D721Med (cell line): ENCODE measurements around the gene CASP6.
"Not testable (repeated sequence)": the region's sequence is repeated elsewhere in the genome, so short reads cannot be mapped to it uniquely, and the experiment has no call there.

Experiments used
- DNase-seq: peaks from one replicate; pipeline ENCODE4 v3.0.0; 2011; ENCODE audit warnings: low spot score; ENCODE audit not compliant: insufficient read length
- FAIRE-seq: peaks from 2 replicates; lab custom pipeline; 2011; peaks lifted over from hg19 to GRCh38; lab: Jason Lieb, UNC
- TF ChIP-seq, protein P1 (sequence below): IDR thresholded peaks from 2 replicates; pipeline ENCODE4 v1.5.1; 2012; ENCODE audit warnings: mild to moderate bottlenecking, control low read depth; ENCODE audit not compliant: insufficient read depth; ENCODE audit errors: missing control alignments

CASP6 gene

DNA sequence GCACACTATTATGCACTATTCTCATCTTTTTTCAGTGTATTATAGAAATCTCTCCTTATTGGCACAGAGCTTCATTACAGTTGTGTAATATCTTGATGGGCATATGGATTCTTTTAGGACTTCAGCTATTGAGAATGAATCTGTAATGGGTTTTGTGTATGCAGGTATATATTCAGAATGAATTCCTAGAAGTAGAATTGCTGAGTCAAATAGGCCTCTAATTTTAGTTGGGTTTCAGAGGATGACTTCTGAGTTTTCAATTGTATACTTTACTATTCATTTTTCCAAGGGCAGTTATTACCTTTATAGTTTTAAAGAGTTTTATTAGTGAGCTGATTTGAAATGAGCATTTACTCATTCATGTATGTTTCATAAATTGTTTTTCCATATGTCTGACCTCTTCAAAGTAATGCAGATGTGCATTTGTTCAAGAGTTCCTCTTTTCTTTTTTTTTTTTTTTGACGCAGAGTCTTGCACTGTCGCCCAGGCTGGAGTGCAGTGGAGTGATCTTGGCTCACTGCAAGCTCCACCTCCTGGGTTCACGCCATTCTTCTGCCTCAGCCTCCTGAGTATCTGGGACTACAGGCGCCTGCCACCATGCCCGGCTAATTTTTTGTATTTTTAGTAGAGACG, 19.5 kb downstream of the CASP6 start:
- no peak for DNase-seq
- TF ChIP-seq, protein P1, sequence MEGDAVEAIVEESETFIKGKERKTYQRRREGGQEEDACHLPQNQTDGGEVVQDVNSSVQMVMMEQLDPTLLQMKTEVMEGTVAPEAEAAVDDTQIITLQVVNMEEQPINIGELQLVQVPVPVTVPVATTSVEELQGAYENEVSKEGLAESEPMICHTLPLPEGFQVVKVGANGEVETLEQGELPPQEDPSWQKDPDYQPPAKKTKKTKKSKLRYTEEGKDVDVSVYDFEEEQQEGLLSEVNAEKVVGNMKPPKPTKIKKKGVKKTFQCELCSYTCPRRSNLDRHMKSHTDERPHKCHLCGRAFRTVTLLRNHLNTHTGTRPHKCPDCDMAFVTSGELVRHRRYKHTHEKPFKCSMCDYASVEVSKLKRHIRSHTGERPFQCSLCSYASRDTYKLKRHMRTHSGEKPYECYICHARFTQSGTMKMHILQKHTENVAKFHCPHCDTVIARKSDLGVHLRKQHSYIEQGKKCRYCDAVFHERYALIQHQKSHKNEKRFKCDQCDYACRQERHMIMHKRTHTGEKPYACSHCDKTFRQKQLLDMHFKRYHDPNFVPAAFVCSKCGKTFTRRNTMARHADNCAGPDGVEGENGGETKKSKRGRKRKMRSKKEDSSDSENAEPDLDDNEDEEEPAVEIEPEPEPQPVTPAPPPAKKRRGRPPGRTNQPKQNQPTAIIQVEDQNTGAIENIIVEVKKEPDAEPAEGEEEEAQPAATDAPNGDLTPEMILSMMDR = no peak
- FAIRE-seq = no peak

DNA sequence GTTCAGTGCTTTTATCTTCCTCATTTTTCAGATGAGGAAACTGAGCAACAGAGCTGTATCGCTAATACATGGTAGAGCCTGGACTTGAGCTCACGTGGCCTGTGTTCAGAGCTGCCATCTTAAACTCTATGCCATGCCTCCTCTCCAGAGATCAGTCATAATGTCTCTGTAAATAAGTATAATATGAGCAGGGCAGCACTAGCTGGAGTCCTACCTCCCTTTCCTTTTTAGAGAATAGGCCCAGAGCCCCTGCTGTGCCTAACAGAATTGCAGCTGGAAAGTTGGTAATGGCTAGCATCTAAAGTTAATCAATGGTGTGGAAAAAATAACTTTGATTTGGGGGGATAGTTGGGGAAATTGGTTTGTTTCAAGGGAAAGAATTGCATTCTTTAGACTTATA, 20.4 kb downstream of the CASP6 start:
- DNase-seq (no peak), FAIRE-seq (no peak)
- TF ChIP-seq, protein P1 = no peak

DNA sequence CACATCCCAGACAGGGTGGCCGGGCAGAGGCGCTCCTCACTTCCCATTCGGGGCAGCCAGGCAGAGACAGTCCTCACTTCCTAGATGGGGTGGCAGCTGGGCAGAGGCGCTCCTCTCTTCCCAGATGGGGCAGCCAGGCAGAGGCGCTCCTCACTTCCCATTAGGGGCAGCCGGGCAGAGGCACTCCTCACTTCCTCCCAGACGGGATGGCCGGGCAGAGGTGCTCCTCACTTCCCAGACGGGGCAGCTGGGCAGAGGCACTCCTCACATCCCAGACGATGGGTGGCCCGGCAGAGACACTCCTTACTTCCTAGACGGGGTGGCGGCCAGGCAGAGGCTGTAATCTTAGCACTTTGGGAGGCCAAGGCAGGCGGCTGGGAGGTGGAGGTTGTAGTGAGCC, 24.3 kb downstream of the CASP6 start:
- DNase-seq, FAIRE-seq: not testable (repeated sequence)

DNA sequence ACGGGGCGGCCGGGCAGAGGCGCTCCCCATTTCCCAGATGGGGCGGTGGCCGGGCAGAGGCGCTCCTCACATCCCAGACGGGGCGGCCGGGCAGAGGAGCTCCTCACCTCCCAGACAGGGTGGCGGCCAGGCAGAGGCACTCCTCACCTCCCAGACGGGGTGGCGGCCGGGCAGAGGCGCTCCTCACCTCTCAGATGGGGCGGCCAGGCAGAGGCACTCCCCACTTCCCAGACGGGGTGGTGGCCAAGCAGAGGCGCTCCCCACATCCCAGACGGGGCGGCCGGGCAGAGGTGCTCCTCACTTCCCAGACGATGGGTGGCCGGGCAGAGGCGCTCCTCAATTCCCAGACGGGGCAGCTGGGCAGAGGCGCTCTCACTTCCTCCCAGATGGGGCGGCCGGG, 24.8 kb downstream of the CASP6 start:
- not testable (repeated sequence) for FAIRE-seq, DNase-seq

- DNase-seq (no peak), FAIRE-seq (no peak)
- TF ChIP-seq, protein P1 = peak; percentile 12
These were observed 26.4 kb downstream of the CASP6 start for GRCh38 chr4:109676886-109677285.

GRCh38 chr4:109675843-109676242, 27.4 kb downstream of the CASP6 start:
- TF ChIP-seq, protein P1 = no peak
- FAIRE-seq = no peak
- no peak for DNase-seq

GRCh38 chr4:109675181-109675580, 28.1 kb downstream of the CASP6 start:
- TF ChIP-seq, protein P1 = no peak
- no peak for FAIRE-seq
- DNase-seq = no peak

- FAIRE-seq = no peak
- TF ChIP-seq, protein P1 = no peak
- no peak for DNase-seq
These were observed 29.9 kb downstream of the CASP6 start for GRCh38 chr4:109673303-109673702.
